IMR-90 (cell line): ENCODE results near the gene CLOCK. TPM values are rescaled to one million over a fixed set of nuclear protein-coding genes. Genes with fewer than 3 reads are reported as not detected.

Experiments
- ATAC-seq: fragments of 200-7000 bp; cut with Tn5 transposase; 2 replicates; pipeline ENCODE4 v1.9.1; 2020; ENCODE audit warnings: low read depth, mild to moderate bottlenecking, moderate library complexity
- BruUV-seq: library from RNA; stranded (reverse); fragments of 400-500 nt; replicated peaks from 2 replicates; lab custom pipeline; 2021; lab: Mats Ljungman, UMichigan
- CTCF ChIA-PET: fragments of 300-600 bp; formaldehyde crosslinking; extraction: SDS; loops from one replicate; lab custom pipeline; 2021; ENCODE audit warnings: antibody characterized with exemption; lab: Yijun Ruan, JAX
- POLR2A ChIA-PET: fragments of 300-600 bp; sonication (Branson Sonifier 250); formaldehyde crosslinking; loops from one replicate; lab custom pipeline; 2022; ENCODE audit warnings: antibody characterized with exemption; ENCODE audit not compliant: unreplicated experiment; lab: Charles Lee
- DNase-seq: peaks from one replicate; pipeline ENCODE4 v3.0.0; 2013
- H2AFZ ChIP-seq: replicated peaks from 2 replicates; pipeline ENCODE3; 2013; ENCODE audit warnings: low read length, mild to moderate bottlenecking; ENCODE audit not compliant: poor library complexity
- H2AK5ac ChIP-seq: 2 replicates; pipeline ENCODE4 v1.6.1; 2013; ENCODE audit warnings: low read depth, low read length, inconsistent platforms
- H2AK9ac ChIP-seq: replicated peaks from 2 replicates; pipeline ENCODE3; 2013; ENCODE audit warnings: mild to moderate bottlenecking, low read depth, low read length, moderate library complexity; ENCODE audit not compliant: poor library complexity
- H2BK120ac ChIP-seq: 2 replicates; pipeline ENCODE4 v1.6.1; 2013; ENCODE audit warnings: low read depth, low read length, inconsistent platforms
- H2BK15ac ChIP-seq: 3 replicates; pipeline ENCODE4 v1.6.1; 2013; ENCODE audit warnings: low read depth, low read length, inconsistent platforms
- H2BK20ac ChIP-seq: 2 replicates; pipeline ENCODE4 v1.6.1; 2013; ENCODE audit warnings: low read depth, mild to moderate bottlenecking, inconsistent platforms, low read length, moderate library complexity
- H2BK5ac ChIP-seq: 2 replicates; pipeline ENCODE4 v1.6.1; 2013; ENCODE audit warnings: mild to moderate bottlenecking, low read depth, low read length, inconsistent platforms; ENCODE audit not compliant: poor library complexity, severe bottlenecking
- H3K14ac ChIP-seq: replicated peaks from 2 replicates; pipeline ENCODE4 v1.6.1; 2013; ENCODE audit warnings: low read depth, low read length, inconsistent platforms
- H3K18ac ChIP-seq: 2 replicates; pipeline ENCODE4 v1.6.1; 2013; ENCODE audit warnings: low read depth, low read length, control low read depth
- H3K23ac ChIP-seq: 2 replicates; pipeline ENCODE4 v1.6.1; 2013; ENCODE audit warnings: low read depth, low read length, inconsistent platforms
- H3K27ac ChIP-seq: 2 replicates; pipeline ENCODE4 v1.5.1; 2013; ENCODE audit warnings: mild to moderate bottlenecking, control low read depth, low read length; ENCODE audit not compliant: insufficient read depth
- H3K27me3 ChIP-seq: 2 replicates; pipeline ENCODE4 v1.6.1; 2013; ENCODE audit warnings: low read length; ENCODE audit not compliant: control insufficient read depth, insufficient read depth
- H3K36me3 ChIP-seq: 2 replicates; pipeline ENCODE4 v1.6.1; 2013; ENCODE audit warnings: low read length, mixed read lengths; ENCODE audit not compliant: control insufficient read depth, insufficient read depth
- H3K4ac ChIP-seq: 2 replicates; pipeline ENCODE4 v1.6.1; 2013; ENCODE audit warnings: low read depth, low read length, inconsistent platforms
- H3K4me1 ChIP-seq: 2 replicates; pipeline ENCODE4 v1.6.1; 2013; ENCODE audit warnings: low read length, mixed read lengths; ENCODE audit not compliant: control insufficient read depth, insufficient read depth
- H3K4me2 ChIP-seq: 2 replicates; pipeline ENCODE4 v1.6.1; 2013; ENCODE audit warnings: low read depth, mild to moderate bottlenecking, control low read depth, low read length, moderate library complexity
- H3K4me3 ChIP-seq: 2 replicates; pipeline ENCODE4 v1.5.1; 2013; ENCODE audit warnings: low read depth, mild to moderate bottlenecking, control low read depth, low read length, moderate library complexity; ENCODE audit not compliant: insufficient read depth
- H3K56ac ChIP-seq: 2 replicates; pipeline ENCODE4 v1.6.1; 2013; ENCODE audit warnings: low read length, inconsistent platforms; ENCODE audit not compliant: insufficient read depth; ENCODE audit errors: extremely low read depth
- H3K79me1 ChIP-seq, 2 experiments: 2 replicates each; pipeline ENCODE4 v1.6.1; 2013; ENCODE audit warnings: low read length in 2 of 2, inconsistent platforms in 1 of 2, low read depth in 1 of 2
- H3K9ac ChIP-seq: 2 replicates; pipeline ENCODE4 v1.6.1; 2013; ENCODE audit warnings: low read depth, low read length, control low read depth
- H3K9me1 ChIP-seq: 2 replicates; pipeline ENCODE4 v1.6.1; 2013; ENCODE audit warnings: low read length, inconsistent platforms; ENCODE audit not compliant: insufficient read depth
- H3K9me3 ChIP-seq: 2 replicates; pipeline ENCODE4 v1.6.1; 2013; ENCODE audit warnings: low read length; ENCODE audit not compliant: control insufficient read depth, insufficient read depth
- H4K20me1 ChIP-seq: 2 replicates; pipeline ENCODE4 v1.6.1; 2013; ENCODE audit warnings: low read length, inconsistent platforms; ENCODE audit not compliant: insufficient read depth
- H4K5ac ChIP-seq: 2 replicates; pipeline ENCODE4 v1.6.1; 2013; ENCODE audit warnings: mild to moderate bottlenecking, low read depth, low read length, control low read depth
- H4K8ac ChIP-seq, 2 experiments: 2 replicates each; pipeline ENCODE4 v1.6.1; 2013; ENCODE audit warnings: low read depth in 2 of 2, low read length in 2 of 2, control low read depth in 1 of 2, inconsistent platforms in 1 of 2
- H4K91ac ChIP-seq: 2 replicates; pipeline ENCODE4 v1.6.1; 2013; ENCODE audit warnings: low read depth, low read length, inconsistent platforms; ENCODE audit not compliant: insufficient read depth
- BHLHE40 ChIP-seq: fragments of 150-350 bp; IDR thresholded peaks from 2 replicates; pipeline ENCODE4 v1.6.1; 2016; ENCODE audit warnings: mild to moderate bottlenecking, low read depth, low read length
- CEBPB ChIP-seq: IDR thresholded peaks from 2 replicates; pipeline ENCODE4 v1.6.1; 2012; ENCODE audit warnings: low read depth, low read length, improper control_type of control experiment
- CHD1 ChIP-seq: IDR thresholded peaks from 2 replicates; pipeline ENCODE4 v1.6.1; 2012; ENCODE audit warnings: low read depth, low read length, improper control_type of control experiment
- FOS ChIP-seq: fragments of 150-350 bp; IDR thresholded peaks from 2 replicates; pipeline ENCODE4 v1.6.1; 2016; ENCODE audit warnings: low read depth, low read length
- MAFK ChIP-seq: IDR thresholded peaks from 2 replicates; pipeline ENCODE4 v1.6.1; 2012; ENCODE audit warnings: low read depth, low read length, improper control_type of control experiment
- MAZ ChIP-seq: IDR thresholded peaks from 2 replicates; pipeline ENCODE4 v1.6.1; 2012; ENCODE audit warnings: low read depth, mild to moderate bottlenecking, low read length, improper control_type of control experiment, moderate library complexity, borderline replicate concordance
- MXI1 ChIP-seq: IDR thresholded peaks from 2 replicates; pipeline ENCODE4 v1.6.1; 2012; ENCODE audit warnings: low read depth, mild to moderate bottlenecking, low read length, moderate library complexity, borderline replicate concordance
- NFE2L2 ChIP-seq: fragments of 150-350 bp; IDR thresholded peaks from 2 replicates; pipeline ENCODE4 v1.6.1; 2016; ENCODE audit warnings: low read depth, mild to moderate bottlenecking, low read length
- POLR2A ChIP-seq: IDR thresholded peaks from 2 replicates; pipeline ENCODE4 v1.6.1; 2012; ENCODE audit warnings: mild to moderate bottlenecking, low read depth, low read length
- RAD21 ChIP-seq: IDR thresholded peaks from 2 replicates; pipeline ENCODE4 v1.6.1; 2012; ENCODE audit warnings: low read length, improper control_type of control experiment
- RCOR1 ChIP-seq: IDR thresholded peaks from 2 replicates; pipeline ENCODE4 v1.6.1; 2012; ENCODE audit warnings: mild to moderate bottlenecking, low read length, improper control_type of control experiment; ENCODE audit not compliant: insufficient replicate concordance
- RFX5 ChIP-seq: IDR thresholded peaks from 2 replicates; pipeline ENCODE4 v1.8.0; 2012; ENCODE audit warnings: low read depth, mild to moderate bottlenecking, low read length, moderate library complexity
- SMC3 ChIP-seq: fragments of 150-350 bp; IDR thresholded peaks from 2 replicates; pipeline ENCODE4 v1.6.1; 2016; ENCODE audit warnings: low read depth, mild to moderate bottlenecking, antibody characterized with exemption, low read length, moderate library complexity
- USF2 ChIP-seq: fragments of 150-350 bp; IDR thresholded peaks from 2 replicates; pipeline ENCODE4 v1.6.1; 2017; ENCODE audit warnings: mild to moderate bottlenecking, antibody characterized with exemption, low read length, low read depth
- WGBS, 2 experiments: methylation state at CpG; one replicate each; pipeline versions ENCODE4 v1.1.5 to v1.1.7; 2013; ENCODE audit warnings: missing lambda C conversion rate in 2 of 2; ENCODE audit not compliant: insufficient read length in 1 of 2; ENCODE audit errors: extremely low coverage in 2 of 2; 5-methylcytosine and 5-hydroxymethylcytosine counted together
- dilution Hi-C: fragments of 300-500 bp; cut with HindIII; formaldehyde crosslinking; loops from one replicate; pipeline ENCODE4 v1.14.3; 2018; ENCODE audit warnings: low sequenced_read_pairs; ENCODE audit not compliant: unreplicated experiment
- in situ Hi-C: fragments of 300-500 bp; cut with MboI; formaldehyde crosslinking; loops from 3 replicates; pipeline ENCODE4 v1.14.3; 2019; ENCODE audit warnings: low sequenced_read_pairs, inconsistent platforms, mixed read lengths
- intact Hi-C: fragments of 100-400 bp; cut with micrococcal nuclease; formaldehyde crosslinking; loops from 2 replicates; pipeline ENCODE4 v1.10.0; 2022
- polyA plus RNA-seq, 3 experiments: library from polyadenylated mRNA; depleted of rRNA; stranded (reverse); fragments of >200 nt; gene quantifications; 2 replicates each; pipeline ENCODE4 v1.2.3, GENCODE V29; 2012; ENCODE audit warnings: low replicate concordance in 1 of 3
- total RNA-seq: library from RNA; depleted of rRNA; stranded (reverse); fragments of >200 nt; gene quantifications from 2 replicates; pipeline ENCODE4 v1.2.3, GENCODE V29; 2012
- TF ChIP-seq, protein P1 (sequence below): fragments of 150-350 bp; IDR thresholded peaks from 2 replicates; pipeline ENCODE4 v1.6.1; 2016; ENCODE audit warnings: low read depth, mild to moderate bottlenecking, low read length, moderate library complexity, borderline replicate concordance
- TF ChIP-seq, protein P2 (sequence below): conservative IDR thresholded peaks from 2 replicates; pipeline ENCODE4 v1.5.1; 2012; ENCODE audit warnings: mild to moderate bottlenecking, low read depth, low read length, improper control_type of control experiment

CLOCK gene
- total and polyA plus RNA-seq, 2 of the 4 experiments (the other 2 are of a cell fraction) = 7.3 to 53.4 TPM

GRCh38 chr4:55592014-55592413 is 45.3 kb upstream of the CLOCK start, which contains the start of gene PDCL2:
Gene PDCL2 (minus strand): TSS chr4:55592245. CDS start chr4:55592109, 136 bp downstream.
- in situ Hi-C loops = no loop called here
- intact Hi-C loops = no loop called here

More at GRCh38 chr4:55592014-55592413, 45.3 kb upstream of the CLOCK start, which contains the start of gene PDCL2:
- 87% methylated on average over 12 of the region's 24 CpGs; no CpG with 5 or more reads in 1 of the 2 experiments for WGBS, 2 experiments
- dilution Hi-C loops = no loop called here
- no peak within 1 kb of the TSS for H2AK9ac ChIP-seq
- no peaks in the 10 kb centered on the region for H4K20me1 ChIP-seq
- no peak within 1 kb of the TSS for H2BK5ac ChIP-seq
- no peak within 1 kb of the TSS for H2BK120ac ChIP-seq
- no peak within 1 kb of the TSS for H4K8ac ChIP-seq
- H3K23ac ChIP-seq = no peak within 1 kb of the TSS
- H3K79me1 ChIP-seq = no peaks in the 10 kb centered on the region
- ChIA-PET CTCF (no interaction called here), POLR2A (no interaction called here)
- H2AFZ ChIP-seq = no peak within 1 kb of the TSS
- H3K14ac ChIP-seq = no peak within 1 kb of the TSS
- H3K4me2 ChIP-seq = no peak within 1 kb of the TSS
- BruUV-seq = no TSS peak
- H2BK15ac ChIP-seq = no peak within 1 kb of the TSS
- no peaks in the 10 kb centered on the region for H3K9me1 ChIP-seq
- H3K27me3 ChIP-seq = no peaks in the 10 kb centered on the region
- no peak within 1 kb of the TSS for H3K9ac ChIP-seq
- H3K9me3 ChIP-seq = no peaks in the 10 kb centered on the region
- no peak within 1 kb of the TSS for H2AK5ac ChIP-seq
- ATAC-seq (no peak), DNase-seq (no peak)
- H3K56ac ChIP-seq = no peak within 1 kb of the TSS
- no peak within 1 kb of the TSS for H2BK20ac ChIP-seq
- no peak within 1 kb of the TSS for H4K91ac ChIP-seq
- H3K36me3 ChIP-seq = no peaks in the 10 kb centered on the region
- no peak within 1 kb of the TSS for H3K18ac ChIP-seq
- no peak within 1 kb of the TSS for H3K4ac ChIP-seq
- no peak within 1 kb of the TSS for H3K4me3 ChIP-seq
- TF ChIP-seq MXI1 (no peak), BHLHE40 (no peak), NFE2L2 (no peak), USF2 (no peak), POLR2A (no peak), RFX5 (no peak), FOS (no peak), MAFK (no peak), SMC3 (no peak), CHD1 (no peak), RAD21 (no peak), RCOR1 (no peak), MAZ (no peak), CEBPB (no peak)
- TF ChIP-seq, protein P1, sequence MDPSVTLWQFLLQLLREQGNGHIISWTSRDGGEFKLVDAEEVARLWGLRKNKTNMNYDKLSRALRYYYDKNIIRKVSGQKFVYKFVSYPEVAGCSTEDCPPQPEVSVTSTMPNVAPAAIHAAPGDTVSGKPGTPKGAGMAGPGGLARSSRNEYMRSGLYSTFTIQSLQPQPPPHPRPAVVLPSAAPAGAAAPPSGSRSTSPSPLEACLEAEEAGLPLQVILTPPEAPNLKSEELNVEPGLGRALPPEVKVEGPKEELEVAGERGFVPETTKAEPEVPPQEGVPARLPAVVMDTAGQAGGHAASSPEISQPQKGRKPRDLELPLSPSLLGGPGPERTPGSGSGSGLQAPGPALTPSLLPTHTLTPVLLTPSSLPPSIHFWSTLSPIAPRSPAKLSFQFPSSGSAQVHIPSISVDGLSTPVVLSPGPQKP = no peak
- TF ChIP-seq, protein P2, sequence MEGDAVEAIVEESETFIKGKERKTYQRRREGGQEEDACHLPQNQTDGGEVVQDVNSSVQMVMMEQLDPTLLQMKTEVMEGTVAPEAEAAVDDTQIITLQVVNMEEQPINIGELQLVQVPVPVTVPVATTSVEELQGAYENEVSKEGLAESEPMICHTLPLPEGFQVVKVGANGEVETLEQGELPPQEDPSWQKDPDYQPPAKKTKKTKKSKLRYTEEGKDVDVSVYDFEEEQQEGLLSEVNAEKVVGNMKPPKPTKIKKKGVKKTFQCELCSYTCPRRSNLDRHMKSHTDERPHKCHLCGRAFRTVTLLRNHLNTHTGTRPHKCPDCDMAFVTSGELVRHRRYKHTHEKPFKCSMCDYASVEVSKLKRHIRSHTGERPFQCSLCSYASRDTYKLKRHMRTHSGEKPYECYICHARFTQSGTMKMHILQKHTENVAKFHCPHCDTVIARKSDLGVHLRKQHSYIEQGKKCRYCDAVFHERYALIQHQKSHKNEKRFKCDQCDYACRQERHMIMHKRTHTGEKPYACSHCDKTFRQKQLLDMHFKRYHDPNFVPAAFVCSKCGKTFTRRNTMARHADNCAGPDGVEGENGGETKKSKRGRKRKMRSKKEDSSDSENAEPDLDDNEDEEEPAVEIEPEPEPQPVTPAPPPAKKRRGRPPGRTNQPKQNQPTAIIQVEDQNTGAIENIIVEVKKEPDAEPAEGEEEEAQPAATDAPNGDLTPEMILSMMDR = no peak
- no peak within 1 kb of the TSS for H4K5ac ChIP-seq
- H3K27ac ChIP-seq = no peak within 1 kb of the TSS
- H3K4me1 ChIP-seq = no peaks in the 10 kb centered on the region
